Tibial nerve (tissue), 3 donors: ENCODE results near the gene PDE3B.

ENCODE experiments used
- CTCF ChIP-seq, 5 experiments: fragments of 200-600 bp in 3 of 5; fragments of 450-650 bp in 2 of 5; sonication (generic) in 3 of 5; IDR thresholded peaks; one replicate each; pipeline ENCODE4 v1.5.1; 2016 to 2019; ENCODE audit warnings: antibody characterized with exemption in 5 of 5, mild to moderate bottlenecking in 3 of 5, moderate library complexity in 2 of 5
- POLR2A ChIP-seq, 2 donors: fragments of 450-650 bp; IDR thresholded peaks; one replicate each; pipeline ENCODE4 v1.6.1; 2017; ENCODE audit warnings: antibody characterized with exemption in 2 of 2, mild to moderate bottlenecking in 2 of 2, moderate library complexity in 2 of 2

DNA sequence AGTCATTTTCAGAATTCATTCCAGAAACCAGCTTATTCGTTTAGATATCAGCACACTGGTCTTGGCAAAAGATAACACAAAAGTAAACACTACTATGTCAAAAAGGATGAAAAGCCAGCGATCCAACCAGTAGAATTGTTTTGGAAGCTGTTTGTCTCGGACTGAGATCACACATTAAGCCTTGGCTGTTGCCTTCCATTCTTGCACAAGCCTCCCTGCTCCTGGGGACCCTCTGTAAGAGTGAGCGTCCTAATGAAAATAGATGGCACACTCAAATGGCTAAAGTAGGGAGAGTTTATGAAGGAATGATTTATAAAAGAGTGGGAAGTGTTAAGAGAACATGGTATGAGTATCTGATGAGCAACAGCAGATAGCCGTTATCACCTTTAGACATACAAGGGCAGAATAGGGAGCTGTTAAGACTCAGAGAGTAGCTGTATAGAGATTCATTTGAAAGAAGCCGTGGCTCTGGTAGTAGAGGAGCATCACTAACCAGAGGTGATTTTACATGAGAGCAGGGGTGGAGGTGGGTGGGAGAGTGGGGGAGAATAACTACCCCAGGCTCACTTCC lies 25.2 kb downstream of the PDE3B start:
- no peak for TF ChIP-seq CTCF (IDR thresholded peaks at IDR 0.05)
- no peak for TF ChIP-seq POLR2A (IDR thresholded peaks at IDR 0.05)
